IMR-90 (cell line): ENCODE results near the gene UBE2L3. TPM values are rescaled to one million over a fixed set of nuclear protein-coding genes. Genes with fewer than 3 reads are reported as not detected.

Source experiments
- ATAC-seq: fragments of 200-7000 bp; cut with Tn5 transposase; 2 replicates; pipeline ENCODE4 v1.9.1; 2020; ENCODE audit warnings: low read depth, mild to moderate bottlenecking, moderate library complexity
- BruUV-seq: library from RNA; stranded (reverse); fragments of 400-500 nt; replicated peaks from 2 replicates; lab custom pipeline; 2021; lab: Mats Ljungman, UMichigan
- CTCF ChIA-PET: fragments of 300-600 bp; formaldehyde crosslinking; extraction: SDS; loops from one replicate; lab custom pipeline; 2021; ENCODE audit warnings: antibody characterized with exemption; lab: Yijun Ruan, JAX
- POLR2A ChIA-PET: fragments of 300-600 bp; sonication (Branson Sonifier 250); formaldehyde crosslinking; loops from one replicate; lab custom pipeline; 2022; ENCODE audit warnings: antibody characterized with exemption; ENCODE audit not compliant: unreplicated experiment; lab: Charles Lee
- DNase-seq: peaks from one replicate; pipeline ENCODE4 v3.0.0; 2013
- H2AFZ ChIP-seq: replicated peaks from 2 replicates; pipeline ENCODE3; 2013; ENCODE audit warnings: low read length, mild to moderate bottlenecking; ENCODE audit not compliant: poor library complexity
- H2AK5ac ChIP-seq: 2 replicates; pipeline ENCODE4 v1.6.1; 2013; ENCODE audit warnings: low read depth, low read length, inconsistent platforms
- H2AK9ac ChIP-seq: replicated peaks from 2 replicates; pipeline ENCODE3; 2013; ENCODE audit warnings: mild to moderate bottlenecking, low read depth, low read length, moderate library complexity; ENCODE audit not compliant: poor library complexity
- H2BK120ac ChIP-seq: 2 replicates; pipeline ENCODE4 v1.6.1; 2013; ENCODE audit warnings: low read depth, low read length, inconsistent platforms
- H2BK15ac ChIP-seq: 3 replicates; pipeline ENCODE4 v1.6.1; 2013; ENCODE audit warnings: low read depth, low read length, inconsistent platforms
- H2BK20ac ChIP-seq: 2 replicates; pipeline ENCODE4 v1.6.1; 2013; ENCODE audit warnings: low read depth, mild to moderate bottlenecking, inconsistent platforms, low read length, moderate library complexity
- H2BK5ac ChIP-seq: 2 replicates; pipeline ENCODE4 v1.6.1; 2013; ENCODE audit warnings: mild to moderate bottlenecking, low read depth, low read length, inconsistent platforms; ENCODE audit not compliant: poor library complexity, severe bottlenecking
- H3K14ac ChIP-seq: replicated peaks from 2 replicates; pipeline ENCODE4 v1.6.1; 2013; ENCODE audit warnings: low read depth, low read length, inconsistent platforms
- H3K18ac ChIP-seq: 2 replicates; pipeline ENCODE4 v1.6.1; 2013; ENCODE audit warnings: low read depth, low read length, control low read depth
- H3K23ac ChIP-seq: 2 replicates; pipeline ENCODE4 v1.6.1; 2013; ENCODE audit warnings: low read depth, low read length, inconsistent platforms
- H3K27ac ChIP-seq: 2 replicates; pipeline ENCODE4 v1.5.1; 2013; ENCODE audit warnings: mild to moderate bottlenecking, control low read depth, low read length; ENCODE audit not compliant: insufficient read depth
- H3K27me3 ChIP-seq: 2 replicates; pipeline ENCODE4 v1.6.1; 2013; ENCODE audit warnings: low read length; ENCODE audit not compliant: control insufficient read depth, insufficient read depth
- H3K36me3 ChIP-seq: 2 replicates; pipeline ENCODE4 v1.6.1; 2013; ENCODE audit warnings: low read length, mixed read lengths; ENCODE audit not compliant: control insufficient read depth, insufficient read depth
- H3K4ac ChIP-seq: 2 replicates; pipeline ENCODE4 v1.6.1; 2013; ENCODE audit warnings: low read depth, low read length, inconsistent platforms
- H3K4me1 ChIP-seq: 2 replicates; pipeline ENCODE4 v1.6.1; 2013; ENCODE audit warnings: low read length, mixed read lengths; ENCODE audit not compliant: control insufficient read depth, insufficient read depth
- H3K4me2 ChIP-seq: 2 replicates; pipeline ENCODE4 v1.6.1; 2013; ENCODE audit warnings: low read depth, mild to moderate bottlenecking, control low read depth, low read length, moderate library complexity
- H3K4me3 ChIP-seq: 2 replicates; pipeline ENCODE4 v1.5.1; 2013; ENCODE audit warnings: low read depth, mild to moderate bottlenecking, control low read depth, low read length, moderate library complexity; ENCODE audit not compliant: insufficient read depth
- H3K56ac ChIP-seq: 2 replicates; pipeline ENCODE4 v1.6.1; 2013; ENCODE audit warnings: low read length, inconsistent platforms; ENCODE audit not compliant: insufficient read depth; ENCODE audit errors: extremely low read depth
- H3K79me1 ChIP-seq, 2 experiments: 2 replicates each; pipeline ENCODE4 v1.6.1; 2013; ENCODE audit warnings: low read length in 2 of 2, inconsistent platforms in 1 of 2, low read depth in 1 of 2
- H3K9ac ChIP-seq: 2 replicates; pipeline ENCODE4 v1.6.1; 2013; ENCODE audit warnings: low read depth, low read length, control low read depth
- H3K9me1 ChIP-seq: 2 replicates; pipeline ENCODE4 v1.6.1; 2013; ENCODE audit warnings: low read length, inconsistent platforms; ENCODE audit not compliant: insufficient read depth
- H3K9me3 ChIP-seq: 2 replicates; pipeline ENCODE4 v1.6.1; 2013; ENCODE audit warnings: low read length; ENCODE audit not compliant: control insufficient read depth, insufficient read depth
- H4K20me1 ChIP-seq: 2 replicates; pipeline ENCODE4 v1.6.1; 2013; ENCODE audit warnings: low read length, inconsistent platforms; ENCODE audit not compliant: insufficient read depth
- H4K5ac ChIP-seq: 2 replicates; pipeline ENCODE4 v1.6.1; 2013; ENCODE audit warnings: mild to moderate bottlenecking, low read depth, low read length, control low read depth
- H4K8ac ChIP-seq, 2 experiments: 2 replicates each; pipeline ENCODE4 v1.6.1; 2013; ENCODE audit warnings: low read depth in 2 of 2, low read length in 2 of 2, control low read depth in 1 of 2, inconsistent platforms in 1 of 2
- H4K91ac ChIP-seq: 2 replicates; pipeline ENCODE4 v1.6.1; 2013; ENCODE audit warnings: low read depth, low read length, inconsistent platforms; ENCODE audit not compliant: insufficient read depth
- BHLHE40 ChIP-seq: fragments of 150-350 bp; IDR thresholded peaks from 2 replicates; pipeline ENCODE4 v1.6.1; 2016; ENCODE audit warnings: mild to moderate bottlenecking, low read depth, low read length
- CEBPB ChIP-seq: IDR thresholded peaks from 2 replicates; pipeline ENCODE4 v1.6.1; 2012; ENCODE audit warnings: low read depth, low read length, improper control_type of control experiment
- ELK1 ChIP-seq: fragments of 150-350 bp; IDR thresholded peaks from 2 replicates; pipeline ENCODE4 v1.6.1; 2016; ENCODE audit warnings: low read depth, mild to moderate bottlenecking, low read length, moderate library complexity, borderline replicate concordance
- FOS ChIP-seq: fragments of 150-350 bp; IDR thresholded peaks from 2 replicates; pipeline ENCODE4 v1.6.1; 2016; ENCODE audit warnings: low read depth, low read length
- MXI1 ChIP-seq: IDR thresholded peaks from 2 replicates; pipeline ENCODE4 v1.6.1; 2012; ENCODE audit warnings: low read depth, mild to moderate bottlenecking, low read length, moderate library complexity, borderline replicate concordance
- RAD21 ChIP-seq: IDR thresholded peaks from 2 replicates; pipeline ENCODE4 v1.6.1; 2012; ENCODE audit warnings: low read length, improper control_type of control experiment
- WGBS, 2 experiments: methylation state at CpG; one replicate each; pipeline versions ENCODE4 v1.1.5 to v1.1.7; 2013; ENCODE audit warnings: missing lambda C conversion rate in 2 of 2; ENCODE audit not compliant: insufficient read length in 1 of 2; ENCODE audit errors: extremely low coverage in 2 of 2; 5-methylcytosine and 5-hydroxymethylcytosine counted together
- dilution Hi-C: fragments of 300-500 bp; cut with HindIII; formaldehyde crosslinking; loops from one replicate; pipeline ENCODE4 v1.14.3; 2018; ENCODE audit warnings: low sequenced_read_pairs; ENCODE audit not compliant: unreplicated experiment
- in situ Hi-C: fragments of 300-500 bp; cut with MboI; formaldehyde crosslinking; loops from 3 replicates; pipeline ENCODE4 v1.14.3; 2019; ENCODE audit warnings: low sequenced_read_pairs, inconsistent platforms, mixed read lengths
- intact Hi-C: fragments of 100-400 bp; cut with micrococcal nuclease; formaldehyde crosslinking; loops from 2 replicates; pipeline ENCODE4 v1.10.0; 2022
- polyA plus RNA-seq, 3 experiments: library from polyadenylated mRNA; depleted of rRNA; stranded (reverse); fragments of >200 nt; gene quantifications; 2 replicates each; pipeline ENCODE4 v1.2.3, GENCODE V29; 2012; ENCODE audit warnings: low replicate concordance in 1 of 3
- total RNA-seq: library from RNA; depleted of rRNA; stranded (reverse); fragments of >200 nt; gene quantifications from 2 replicates; pipeline ENCODE4 v1.2.3, GENCODE V29; 2012

The UBE2L3 gene
- total and polyA plus RNA-seq, 2 of the 4 experiments (the other 2 are of a cell fraction), result 29.0 to 72.9 TPM

- intact Hi-C loops (no loop called here), in situ Hi-C loops (no loop called here), dilution Hi-C loops (no loop called here)
- peak overlapping the region; percentile 30; the same call in 1 of the 2 replicates for H3K4me2 ChIP-seq
- no peaks in the 10 kb centered on the region for H3K36me3 ChIP-seq
- ATAC-seq (no peak), DNase-seq (no peak)
- H2BK20ac ChIP-seq, result no peak overlapping the region
- H4K20me1 ChIP-seq, result peaks cover 73% of the 10 kb centered on the region
- H3K27ac ChIP-seq, result no peak overlapping the region
- H3K56ac ChIP-seq, result no peak overlapping the region
- CTCF ChIA-PET, result no interaction called here
- H4K91ac ChIP-seq, result no peak overlapping the region
- no peaks in the 10 kb centered on the region for H3K27me3 ChIP-seq
- no peak overlapping the region for H3K18ac ChIP-seq
- peaks cover 6 to 48% of the 10 kb centered on the region in 2 experiments for H3K79me1 ChIP-seq
- no peak overlapping the region for H3K4ac ChIP-seq
- POLR2A ChIA-PET, result no interaction called here
- H4K5ac ChIP-seq, result no peak overlapping the region
- H3K9me1 ChIP-seq, result peaks cover 42% of the 10 kb centered on the region
- H3K4me1 ChIP-seq, result peaks cover 16% of the 10 kb centered on the region
- no peaks in the 10 kb centered on the region for H3K9me3 ChIP-seq
- no peak overlapping the region for H2BK120ac ChIP-seq
- H2AFZ ChIP-seq, result no peak overlapping the region
- no peak overlapping the region for H3K14ac ChIP-seq
- no peak overlapping the region for H4K8ac ChIP-seq
- H2BK15ac ChIP-seq, result no peak overlapping the region
- no peak overlapping the region for H2AK5ac ChIP-seq
- no peak for TF ChIP-seq RAD21
- TF ChIP-seq CEBPB, result no peak
- no peak for TF ChIP-seq MXI1
- TF ChIP-seq FOS, result no peak
- no peak for TF ChIP-seq BHLHE40
- TF ChIP-seq ELK1, result no peak
- 70% methylated on average over 2 of the region's 4 CpGs; no CpG with 5 or more reads in 1 of the 2 experiments for WGBS, 2 experiments
- no peak overlapping the region for H2BK5ac ChIP-seq
- no peak overlapping the region for H3K4me3 ChIP-seq
- no peak overlapping the region for H3K9ac ChIP-seq
- H2AK9ac ChIP-seq, result no peak overlapping the region
- no TSS peak for BruUV-seq
- H3K23ac ChIP-seq, result 0 out of 2 replicates have a peak overlapping the region, but pooled peaks have one; percentile 75
These were observed 2.9 kb downstream of the UBE2L3 start for GRCh38 chr22:21570398-21570797.
